HG03196 (cell line): ENCODE measurements around the gene HMG20B.

ENCODE experiments used
- ATAC-seq: cut with Tn5 transposase; IDR thresholded peaks from one replicate; pipeline ENCODE4 v1.9.1; 2021; ENCODE audit not compliant: unreplicated experiment

The HMG20B gene

GRCh38 chr19:3605770-3606169 is 33.0 kb downstream of the HMG20B start:
- ATAC-seq = no peak

DNA sequence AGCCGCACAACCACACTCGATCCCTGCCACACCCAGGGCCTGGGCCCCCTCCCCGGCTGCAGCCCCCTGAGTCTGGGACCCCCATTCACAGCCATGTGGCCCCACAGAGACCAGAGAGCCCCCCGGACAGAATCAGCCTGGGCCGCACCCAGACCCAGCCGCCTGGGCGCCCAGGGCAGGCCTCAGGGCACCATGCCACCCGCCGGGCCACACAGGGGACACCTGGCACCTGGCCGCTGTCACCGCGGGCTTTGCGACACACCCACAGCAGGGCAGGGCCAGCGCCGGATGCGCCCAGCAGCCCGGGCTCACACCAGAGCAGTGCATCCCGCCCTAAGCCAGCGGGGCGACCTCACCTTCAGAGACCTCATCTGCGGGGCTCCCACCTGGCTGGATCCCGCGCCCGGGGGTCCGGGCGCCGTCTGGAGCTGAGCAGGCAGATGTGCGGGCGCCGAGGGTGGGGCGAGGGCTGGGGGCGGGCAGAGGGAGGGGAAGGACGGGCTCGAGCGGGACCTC is 33.5 kb downstream of the HMG20B start:
- no peak for ATAC-seq

DNA sequence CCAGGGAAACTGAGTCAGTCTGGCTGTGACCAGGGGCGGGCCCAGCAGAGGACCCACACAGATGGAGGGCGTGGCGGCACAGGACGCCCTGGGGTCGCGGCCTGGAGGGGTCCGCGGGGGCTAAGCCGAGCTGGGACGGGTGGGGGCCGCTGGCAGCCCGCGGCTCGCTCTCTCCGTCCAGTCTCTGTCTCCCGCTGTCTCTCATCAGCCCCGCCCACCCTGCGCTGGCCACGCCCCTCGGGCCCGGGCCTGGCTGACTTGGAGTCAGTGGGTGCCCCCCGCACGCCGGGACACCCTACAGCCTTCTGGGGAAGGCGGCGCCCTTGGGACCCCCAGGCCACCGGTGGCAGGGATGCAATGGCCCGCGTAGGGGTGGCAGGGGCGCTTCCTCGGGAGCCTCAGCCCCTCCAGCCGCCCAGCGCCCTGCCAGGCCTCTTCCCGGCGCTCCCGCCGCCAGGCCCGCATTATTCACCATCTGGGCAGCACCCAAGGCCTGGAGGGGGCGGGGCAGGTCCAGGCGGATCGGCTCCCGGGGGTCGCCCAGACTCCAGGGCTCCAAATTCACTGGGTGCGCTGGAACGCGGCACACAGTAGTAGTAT is 34.0 kb downstream of the HMG20B start, which contains the start of gene TBXA2R:
TBXA2R (minus strand) TSS at position 186 of the 600 bp plus-strand sequence. CDS start 6,241 bp downstream, outside the sequence.
- ATAC-seq = no peak

DNA sequence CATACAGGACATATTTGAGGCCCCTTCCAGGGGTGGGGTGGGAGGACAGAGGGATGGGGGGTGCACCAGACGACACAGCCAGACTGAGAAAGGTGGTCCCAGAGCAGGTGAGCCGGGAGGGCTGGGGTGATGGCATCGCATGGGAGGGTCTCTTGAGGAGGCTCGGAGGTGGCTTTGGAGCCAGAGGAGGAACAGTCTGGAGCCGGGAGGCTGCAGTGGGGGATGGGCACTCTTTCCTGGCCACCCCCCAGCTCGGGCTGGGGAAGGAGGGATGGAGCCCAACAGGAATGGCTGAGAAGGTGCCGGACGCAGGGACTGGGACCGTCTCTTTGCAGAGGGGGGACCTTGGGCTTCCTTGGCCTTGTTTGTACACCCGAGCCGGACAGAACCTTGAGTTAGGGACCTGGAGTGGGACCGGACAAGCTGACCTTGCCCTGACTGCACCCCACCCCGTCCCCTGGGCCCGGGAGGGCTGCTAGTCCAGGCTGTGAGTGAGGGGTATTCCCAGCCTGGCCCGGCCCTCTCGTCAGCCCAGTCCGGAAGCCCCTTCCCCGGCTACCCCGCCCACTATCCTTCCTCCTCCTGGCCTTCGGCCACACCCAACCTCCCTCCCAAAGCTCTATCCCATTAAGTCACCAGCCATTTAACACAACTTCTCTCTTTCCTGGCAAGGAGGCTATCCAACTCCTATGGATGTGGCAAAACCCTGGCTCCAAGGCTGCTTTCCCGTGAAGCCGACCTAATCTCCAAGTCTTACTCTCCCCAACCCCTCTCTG is 34.7 kb downstream of the HMG20B start:
- ATAC-seq = no peak

GRCh38 chr19:3608079-3608641 is 35.4 kb downstream of the HMG20B start:
- ATAC-seq = no peak

DNA sequence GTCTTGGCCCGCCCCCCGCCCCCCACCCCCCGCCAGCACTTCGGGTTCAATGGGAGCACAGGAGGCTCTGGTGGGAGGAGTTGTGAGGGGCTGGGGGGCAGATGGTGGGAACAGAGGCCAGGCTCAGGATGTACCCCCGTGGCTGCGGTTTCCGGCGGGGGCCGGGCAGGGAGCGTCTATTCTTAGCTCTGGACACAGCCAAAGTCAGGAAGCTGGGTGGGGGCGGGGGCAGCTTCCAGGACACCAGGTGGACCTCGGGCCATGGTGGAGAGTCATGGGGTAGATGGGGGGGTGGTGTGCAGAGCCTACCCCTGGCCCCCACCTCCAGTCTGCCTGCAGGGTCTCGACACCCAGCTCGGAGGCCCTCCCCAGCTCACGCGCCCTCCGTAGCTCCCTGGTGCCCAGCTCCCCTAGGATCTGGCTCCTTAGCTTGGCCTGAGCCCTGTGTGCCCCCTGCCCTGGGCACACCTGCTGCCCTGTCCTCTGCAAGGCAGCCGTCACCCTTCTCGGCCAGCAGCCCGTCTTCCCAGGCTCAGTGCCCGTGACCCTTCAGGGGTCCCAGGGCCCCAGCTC is 36.1 kb downstream of the HMG20B start:
- no peak for ATAC-seq

GRCh38 chr19:3609779-3610719 is 37.3 kb downstream of the HMG20B start:
- ATAC-seq = no peak

GRCh38 chr19:3610745-3611717 is 38.3 kb downstream of the HMG20B start:
- ATAC-seq = no peak

DNA sequence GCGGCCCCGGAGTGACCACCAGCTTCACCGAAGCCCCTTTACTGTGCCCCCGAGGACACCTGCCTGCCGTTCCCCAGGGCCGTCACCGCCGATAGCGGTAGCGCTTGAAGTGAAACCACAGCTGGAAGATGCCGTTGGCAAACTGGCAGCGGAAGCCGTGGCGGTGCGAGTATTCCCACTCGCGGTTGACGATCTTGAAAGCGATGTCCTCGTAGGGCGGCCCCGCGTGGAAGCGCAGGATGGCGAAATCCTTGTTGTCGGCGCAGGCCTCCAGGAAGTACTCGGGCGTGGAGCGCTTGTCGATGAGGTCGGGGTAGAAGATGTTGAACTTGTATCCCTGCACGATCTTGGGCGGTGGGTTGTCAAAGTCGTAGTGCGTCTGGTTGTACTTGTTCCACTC is 39.1 kb downstream of the HMG20B start:
- no peak for ATAC-seq

GRCh38 chr19:3612330-3612729 is 39.6 kb downstream of the HMG20B start:
- ATAC-seq = no peak

GRCh38 chr19:3612901-3613741 is 40.4 kb downstream of the HMG20B start:
- no peak for ATAC-seq

GRCh38 chr19:3613818-3614661 is 41.3 kb downstream of the HMG20B start:
- no peak for ATAC-seq

- no peak for ATAC-seq
These were observed 42.2 kb downstream of the HMG20B start for GRCh38 chr19:3614858-3615505.

DNA sequence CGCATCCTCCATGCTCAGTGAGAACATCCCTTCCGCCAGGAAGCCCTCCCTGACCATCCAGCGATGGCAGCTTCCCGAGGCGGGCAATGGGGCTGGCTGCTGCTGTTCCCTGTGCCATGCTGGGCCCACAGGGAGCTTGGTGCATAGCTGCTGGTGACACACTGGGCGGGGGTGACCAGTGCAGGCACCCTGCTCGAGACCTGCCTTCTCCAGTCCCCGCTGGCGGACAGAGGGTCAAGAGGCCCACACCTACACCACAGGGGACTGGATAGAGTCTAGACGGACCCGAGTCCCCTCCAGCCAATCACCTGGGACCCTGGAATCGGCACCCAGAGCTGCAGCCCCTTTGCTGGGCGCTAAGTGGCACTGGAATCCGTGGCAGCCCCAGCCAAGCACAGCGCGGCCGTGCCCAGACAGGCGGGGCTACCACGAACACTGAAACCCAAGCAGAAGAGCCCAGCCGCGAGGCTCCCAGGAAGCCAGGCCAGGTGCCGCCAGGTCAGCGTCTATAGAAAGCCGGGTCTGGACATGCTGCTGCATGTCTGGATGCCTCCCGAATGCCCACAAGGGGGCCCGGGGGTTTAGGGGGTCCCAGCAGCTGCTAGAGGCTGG is 42.9 kb downstream of the HMG20B start:
- no peak for ATAC-seq

GRCh38 chr19:3617463-3617862 is 44.7 kb downstream of the HMG20B start:
- ATAC-seq = no peak

- ATAC-seq = no peak
These were observed 45.5 kb downstream of the HMG20B start for GRCh38 chr19:3618144-3618810.
